GM23248 (cell line): ENCODE data around the gene OIP5.

Source experiments
- EZH2 ChIP-seq: fragments of 200-600 bp; sonication (generic); IDR thresholded peaks from 2 replicates; pipeline ENCODE4 v1.6.1; 2018; ENCODE audit warnings: antibody characterized with exemption, mild to moderate bottlenecking; ENCODE audit not compliant: insufficient read depth, poor library complexity, severe bottlenecking
- EZH2phosphoT487 ChIP-seq: fragments of 200-600 bp; sonication (generic); IDR thresholded peaks from 2 replicates; pipeline ENCODE4 v1.6.1; 2018; ENCODE audit warnings: antibody characterized with exemption, moderate library complexity, mild to moderate bottlenecking, low read depth; ENCODE audit not compliant: insufficient read depth

DNA sequence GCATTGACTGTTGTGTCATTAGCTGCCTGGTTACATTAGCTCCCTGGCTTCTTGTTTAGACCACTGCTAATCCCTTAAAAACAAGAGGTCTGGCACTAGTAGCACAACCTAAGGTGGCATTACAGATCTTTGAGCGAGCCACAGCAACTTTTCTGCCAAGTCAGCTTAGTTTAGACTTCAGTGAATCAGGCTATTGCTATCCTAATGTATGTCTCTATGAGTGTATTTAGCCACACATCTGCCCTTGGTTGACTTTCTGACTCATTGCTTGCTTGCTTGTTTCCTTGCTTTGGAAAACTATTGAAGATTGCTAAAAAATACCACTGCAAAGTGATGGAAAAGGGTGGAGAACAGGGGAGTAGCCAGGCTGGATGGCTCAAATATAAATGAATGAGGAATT lies 51.2 kb downstream of the OIP5 start:
- TF ChIP-seq EZH2phosphoT487 = no peak
- TF ChIP-seq EZH2 = no peak
